ENCODE measurements around the gene BRMS1.

The BRMS1 gene

GRCh38 chr11:66289548-66290329 lies 55.2 kb downstream of the BRMS1 start:
- Histone ChIP-seq H3K79me1 (replicated peaks; ENCODE audit: low read length, poor library complexity, severe bottlenecking) (peaks cover 20% of the 10 kb centered on the region), H2AK5ac (ENCODE audit: low read length, severe bottlenecking) (no peak overlapping the region), H3K4me2 (ENCODE audit: low read length, poor library complexity, severe bottlenecking) (peak overlapping the region; percentile 87), H2BK120ac (ENCODE audit: low read depth, low read length) (peak overlapping the region; percentile 96), H3K9me3 (ENCODE audit: control insufficient read depth, low read length) (no peaks in the 10 kb centered on the region), H2BK15ac (ENCODE audit: low read depth, poor library complexity, severe bottlenecking) (peak overlapping the region; percentile 97), H2BK12ac (ENCODE audit: low read length in 2 of 2) (no peak overlapping the region), H3K23ac (ENCODE audit: low read length in 2 of 2) (peak overlapping the region in 1 of 2 experiments; percentile 80), H3K27me3 (ENCODE audit: control insufficient read depth in 1 of 2, insufficient read depth in 1 of 2, low read length in 2 of 2) (peaks cover 30 to 38% of the 10 kb centered on the region in 2 experiments), H2BK5ac (ENCODE audit: low read depth, low read length, poor library complexity, severe bottlenecking) (no peak overlapping the region), H3K14ac (ENCODE audit: low read length in 2 of 2) (no peak overlapping the region), H3K9ac (ENCODE audit: low read length) (peak overlapping the region; percentile 99), H4K91ac (ENCODE audit: low read length) (peak overlapping the region; percentile 83), H3K27ac (ENCODE audit: low read length, poor library complexity, severe bottlenecking) (peak overlapping the region; percentile 98), H3K4ac (ENCODE audit: low read depth in 1 of 2, low read length in 2 of 2) (peak overlapping the region; percentile 91 to 93), H2AFZ (ENCODE audit: low read depth, low read length) (peak overlapping the region; percentile 55), H3K4me3 (ENCODE audit: insufficient read depth in 1 of 2, low read depth in 1 of 2, low read length in 2 of 2) (peak overlapping the region; percentile 62 to 92), H4K8ac (ENCODE audit: low read length) (peak overlapping the region; percentile 89), H3K18ac (ENCODE audit: low read depth in 1 of 2, low read length in 2 of 2) (peak overlapping the region; percentile 89 to 91), H3K4me1 (ENCODE audit: control insufficient read depth, insufficient read depth, low read depth, low read length) (peaks cover 44% of the 10 kb centered on the region), H3K36me3 (ENCODE audit: control insufficient read depth in 1 of 2, insufficient read depth in 2 of 2, low read depth in 1 of 2, low read length in 2 of 2) (peaks cover 22 to 34% of the 10 kb centered on the region in 2 experiments)
- DNase-seq = no peak
- WGBS = 16% methylated on average over 36 of the region's 36 CpGs

GRCh38 chr11:66288671-66289547 lies 56.0 kb downstream of the BRMS1 start, which contains the start of gene YIF1A:
YIF1A (minus strand) TSS chr11:66289143; CDS start chr11:66288985, 158 bp downstream.
- peak within 1 kb of the TSS; percentile 96 for H2BK120ac ChIP-seq (ENCODE audit: low read depth, low read length)
- WGBS = under 1% methylated on average over 82 of the region's 87 CpGs
- peak within 1 kb of the TSS; percentile 99 for H3K9ac ChIP-seq (ENCODE audit: low read length)
- peak within 1 kb of the TSS; percentile 94 for H4K91ac ChIP-seq (ENCODE audit: low read length)
- peak within 1 kb of the TSS; percentile 96 for H4K8ac ChIP-seq (ENCODE audit: low read length)
- H2AFZ ChIP-seq (ENCODE audit: low read depth, low read length) = peak within 1 kb of the TSS; percentile 55
- H3K14ac ChIP-seq (ENCODE audit: low read length in 2 of 2) = peak within 1 kb of the TSS; percentile 89 to 95
- no peak within 1 kb of the TSS for H2BK12ac ChIP-seq (ENCODE audit: low read length in 2 of 2)
- H3K4me3 ChIP-seq (ENCODE audit: insufficient read depth in 1 of 2, low read depth in 1 of 2, low read length in 2 of 2) = peak within 1 kb of the TSS; percentile 92
- peak within 1 kb of the TSS; percentile 97 for H2BK15ac ChIP-seq (ENCODE audit: low read depth, poor library complexity, severe bottlenecking)
- peak within 1 kb of the TSS in 1 of 2 experiments; percentile 87 for H3K23ac ChIP-seq (ENCODE audit: low read length in 2 of 2)
- peak within 1 kb of the TSS; percentile 79 for H2BK5ac ChIP-seq (ENCODE audit: low read depth, low read length, poor library complexity, severe bottlenecking)
- peaks cover 28 to 32% of the 10 kb centered on the region in 2 experiments for H3K27me3 ChIP-seq (ENCODE audit: control insufficient read depth in 1 of 2, insufficient read depth in 1 of 2, low read length in 2 of 2)
- H3K27ac ChIP-seq (ENCODE audit: low read length, poor library complexity, severe bottlenecking) = peak within 1 kb of the TSS; percentile 98
- no peaks in the 10 kb centered on the region for H3K9me3 ChIP-seq (ENCODE audit: control insufficient read depth, low read length)
- peak within 1 kb of the TSS; percentile 90 for H3K4me2 ChIP-seq (ENCODE audit: low read length, poor library complexity, severe bottlenecking)
- H3K18ac ChIP-seq (ENCODE audit: low read depth in 1 of 2, low read length in 2 of 2) = peak within 1 kb of the TSS; percentile 94 to 98
- H3K4me1 ChIP-seq (ENCODE audit: control insufficient read depth, insufficient read depth, low read depth, low read length) = peaks cover 44% of the 10 kb centered on the region
- peak; percentile 100 for DNase-seq
- H3K4ac ChIP-seq (ENCODE audit: low read depth in 1 of 2, low read length in 2 of 2) = peak within 1 kb of the TSS; percentile 95 to 96
- peaks cover 26% of the 10 kb centered on the region for H3K79me1 ChIP-seq (replicated peaks; ENCODE audit: low read length, poor library complexity, severe bottlenecking)
- H3K36me3 ChIP-seq (ENCODE audit: control insufficient read depth in 1 of 2, insufficient read depth in 2 of 2, low read depth in 1 of 2, low read length in 2 of 2) = peaks cover 30 to 38% of the 10 kb centered on the region in 2 experiments
- H2AK5ac ChIP-seq (ENCODE audit: low read length, severe bottlenecking) = peak within 1 kb of the TSS; percentile 41

GRCh38 chr11:66287889-66288670 lies 56.8 kb downstream of the BRMS1 start:
- 59% methylated on average over 20 of the region's 20 CpGs for WGBS
- H3K27me3 ChIP-seq (ENCODE audit: control insufficient read depth in 1 of 2, insufficient read depth in 1 of 2, low read length in 2 of 2) = peaks cover 20 to 23% of the 10 kb centered on the region in 2 experiments
- peak overlapping the region; percentile 89 to 95 for H3K14ac ChIP-seq (ENCODE audit: low read length in 2 of 2)
- H2BK120ac ChIP-seq (ENCODE audit: low read depth, low read length) = peak overlapping the region; percentile 96
- DNase-seq = peak; percentile 46
- peak overlapping the region in 1 of 2 experiments; percentile 87 for H3K23ac ChIP-seq (ENCODE audit: low read length in 2 of 2)
- peak overlapping the region in 1 of 2 experiments; percentile 21 for H2BK12ac ChIP-seq (ENCODE audit: low read length in 2 of 2)
- peak overlapping the region; percentile 94 to 98 for H3K18ac ChIP-seq (ENCODE audit: low read depth in 1 of 2, low read length in 2 of 2)
- peak overlapping the region; percentile 54 for H3K27ac ChIP-seq (ENCODE audit: low read length, poor library complexity, severe bottlenecking)
- H4K91ac ChIP-seq (ENCODE audit: low read length) = peak overlapping the region; percentile 94
- peaks cover 26% of the 10 kb centered on the region for H3K79me1 ChIP-seq (replicated peaks; ENCODE audit: low read length, poor library complexity, severe bottlenecking)
- H3K4me2 ChIP-seq (ENCODE audit: low read length, poor library complexity, severe bottlenecking) = peak overlapping the region; percentile 90
- peak overlapping the region; percentile 92 for H3K4me3 ChIP-seq (ENCODE audit: insufficient read depth in 1 of 2, low read depth in 1 of 2, low read length in 2 of 2)
- peak overlapping the region; percentile 99 for H3K9ac ChIP-seq (ENCODE audit: low read length)
- H3K9me3 ChIP-seq (ENCODE audit: control insufficient read depth, low read length) = no peaks in the 10 kb centered on the region
- peak overlapping the region; percentile 6 for H2AFZ ChIP-seq (ENCODE audit: low read depth, low read length)
- H4K8ac ChIP-seq (ENCODE audit: low read length) = peak overlapping the region; percentile 96
- H3K36me3 ChIP-seq (ENCODE audit: control insufficient read depth in 1 of 2, insufficient read depth in 2 of 2, low read depth in 1 of 2, low read length in 2 of 2) = peaks cover 34 to 46% of the 10 kb centered on the region in 2 experiments
- H2AK5ac ChIP-seq (ENCODE audit: low read length, severe bottlenecking) = peak overlapping the region; percentile 41
- no peak overlapping the region for H2BK15ac ChIP-seq (ENCODE audit: low read depth, poor library complexity, severe bottlenecking)
- peak overlapping the region; percentile 95 to 96 for H3K4ac ChIP-seq (ENCODE audit: low read depth in 1 of 2, low read length in 2 of 2)
- peak overlapping the region; percentile 79 for H2BK5ac ChIP-seq (ENCODE audit: low read depth, low read length, poor library complexity, severe bottlenecking)
- H3K4me1 ChIP-seq (ENCODE audit: control insufficient read depth, insufficient read depth, low read depth, low read length) = peaks cover 44% of the 10 kb centered on the region
